Astrocyte (in vitro differentiated cells and primary cell): ENCODE data around the gene NAALADL2. TPM values are rescaled to one million over a fixed set of nuclear protein-coding genes. Genes with fewer than 3 reads are reported as not detected.

Experiments
- DNase-seq: peaks from one replicate; pipeline ENCODE4 v3.0.0-alpha.2; 2010; ENCODE audit warnings: low read depth
- FAIRE-seq: peaks from 2 replicates; lab custom pipeline; 2011; peaks lifted over from hg19 to GRCh38; lab: Jason Lieb, UNC
- H2AFZ ChIP-seq: 2 replicates; pipeline ENCODE4 v1.6.0; 2012; ENCODE audit warnings: low read depth, low read length, inconsistent platforms
- H3K27ac ChIP-seq: 2 replicates; pipeline ENCODE4 v1.5.1; 2011; ENCODE audit warnings: low read depth, low read length, inconsistent platforms
- H3K27me3 ChIP-seq: 2 replicates; pipeline ENCODE4 v1.6.0; 2011; ENCODE audit warnings: low read length, inconsistent platforms; ENCODE audit not compliant: insufficient read depth
- H3K36me3 ChIP-seq: 2 replicates; pipeline ENCODE4 v1.5.1; 2011; ENCODE audit warnings: low read length, inconsistent platforms; ENCODE audit not compliant: insufficient read depth
- H3K4me1 ChIP-seq: 2 replicates; pipeline ENCODE4 v1.5.1; 2011; ENCODE audit warnings: low read length, inconsistent platforms; ENCODE audit not compliant: insufficient read depth
- H3K4me2 ChIP-seq: 2 replicates; pipeline ENCODE4 v1.6.0; 2012; ENCODE audit warnings: low read length, inconsistent platforms
- H3K4me3 ChIP-seq: 2 replicates; pipeline ENCODE4 v1.5.1; 2011; ENCODE audit warnings: low read depth, mild to moderate bottlenecking, low read length, inconsistent platforms; ENCODE audit not compliant: insufficient read depth
- H3K79me2 ChIP-seq: 2 replicates; pipeline ENCODE4 v1.6.0; 2012; ENCODE audit warnings: mild to moderate bottlenecking, low read length, inconsistent platforms; ENCODE audit not compliant: insufficient read depth
- H3K9ac ChIP-seq: 2 replicates; pipeline ENCODE4 v1.6.0; 2012; ENCODE audit warnings: mild to moderate bottlenecking, low read length, inconsistent platforms
- H3K9me3 ChIP-seq: 2 replicates; pipeline ENCODE4 v1.5.1; 2012; ENCODE audit warnings: low read depth, mild to moderate bottlenecking, low read length, inconsistent platforms; ENCODE audit not compliant: insufficient read depth
- H4K20me1 ChIP-seq: 2 replicates; pipeline ENCODE4 v1.6.0; 2012; ENCODE audit warnings: low read length, inconsistent platforms; ENCODE audit not compliant: insufficient read depth
- H3K27ac Mint-ChIP-seq: one replicate; pipeline ENCODE4 v1.8.0; 2021; ENCODE audit warnings: mild to moderate bottlenecking, mixed read lengths; ENCODE audit not compliant: unreplicated experiment
- H3K27me3 Mint-ChIP-seq: one replicate; pipeline ENCODE4 v1.8.0; 2021; ENCODE audit warnings: low read depth, mixed read lengths; ENCODE audit not compliant: unreplicated experiment
- H3K36me3 Mint-ChIP-seq: one replicate; pipeline ENCODE4 v1.8.0; 2021; ENCODE audit warnings: low read depth, mixed read lengths; ENCODE audit not compliant: unreplicated experiment
- H3K4me1 Mint-ChIP-seq: one replicate; pipeline ENCODE4 v1.8.0; 2021; ENCODE audit warnings: low read depth, mixed read lengths; ENCODE audit not compliant: unreplicated experiment
- H3K4me3 Mint-ChIP-seq: one replicate; pipeline ENCODE4 v1.8.0; 2021; ENCODE audit warnings: mild to moderate bottlenecking, moderate library complexity, mixed read lengths; ENCODE audit not compliant: unreplicated experiment
- H3K9me3 Mint-ChIP-seq: one replicate; pipeline ENCODE4 v1.8.0; 2021; ENCODE audit warnings: mild to moderate bottlenecking, mixed read lengths; ENCODE audit not compliant: unreplicated experiment
- CTCF ChIP-seq: IDR thresholded peaks from 2 replicates; pipeline ENCODE4 v1.5.1; 2011; ENCODE audit warnings: low read depth, mild to moderate bottlenecking, inconsistent platforms, low read length, moderate library complexity; ENCODE audit not compliant: insufficient read depth
- EZH2 ChIP-seq: IDR thresholded peaks from 2 replicates; pipeline ENCODE4 v1.6.1; 2012; ENCODE audit warnings: mild to moderate bottlenecking, low read length, inconsistent platforms; ENCODE audit not compliant: insufficient read depth
- total RNA-seq: library from RNA; stranded (reverse); gene quantifications from 2 replicates; pipeline ENCODE4 v1.2.1, GENCODE V29; 2021

Gene NAALADL2
- total RNA-seq, 1 donor from 2014 or later, result 2.7 TPM

GRCh38 chr3:175558261-175558660, 699.1 kb downstream of the NAALADL2 start:
- Histone ChIP-seq H3K9me3 (no peaks in the 10 kb centered on the region), H3K36me3 (no peaks in the 10 kb centered on the region), H3K4me3 (no peak overlapping the region), H3K79me2 (no peaks in the 10 kb centered on the region), H3K9ac (no peak overlapping the region), H3K27ac (no peak overlapping the region), H3K4me2 (no peak overlapping the region), H3K4me1 (no peaks in the 10 kb centered on the region), H4K20me1 (no peaks in the 10 kb centered on the region), H2AFZ (no peak overlapping the region), H3K27me3 (no peaks in the 10 kb centered on the region)
- Mint-ChIP-seq H3K9me3 (no peaks in the 10 kb centered on the region), H3K36me3 (no peaks in the 10 kb centered on the region), H3K27me3 (no peaks in the 10 kb centered on the region), H3K4me1 (no peaks in the 10 kb centered on the region), H3K4me3 (no peak overlapping the region), H3K27ac (no peak overlapping the region)
- TF ChIP-seq CTCF (no peak), EZH2 (no peak)
- FAIRE-seq (no peak), DNase-seq (no peak)

- H3K27me3 ChIP-seq, result no peaks in the 10 kb centered on the region
- H3K4me1 Mint-ChIP-seq, result no peaks in the 10 kb centered on the region
Observed at GRCh38 chr3:175564363-175564762, 705.2 kb downstream of the NAALADL2 start.

More at GRCh38 chr3:175564363-175564762, 705.2 kb downstream of the NAALADL2 start:
- H3K4me1 ChIP-seq, result no peaks in the 10 kb centered on the region
- Mint-ChIP-seq H3K9me3 (no peaks in the 10 kb centered on the region), H3K27me3 (no peaks in the 10 kb centered on the region), H3K4me3 (no peak overlapping the region), H3K27ac (no peak overlapping the region), H3K36me3 (no peaks in the 10 kb centered on the region)
- no peak overlapping the region for H3K9ac ChIP-seq
- TF ChIP-seq EZH2 (no peak), CTCF (no peak)
- no peak overlapping the region for H3K4me2 ChIP-seq
- H4K20me1 ChIP-seq, result no peaks in the 10 kb centered on the region
- H3K4me3 ChIP-seq, result no peak overlapping the region
- no peaks in the 10 kb centered on the region for H3K36me3 ChIP-seq
- H3K27ac ChIP-seq, result no peak overlapping the region
- H3K79me2 ChIP-seq, result no peaks in the 10 kb centered on the region
- no peak overlapping the region for H2AFZ ChIP-seq
- DNase-seq (no peak), FAIRE-seq (no peak)
- no peaks in the 10 kb centered on the region for H3K9me3 ChIP-seq
